GM21529 (cell line): ENCODE data around the gene DCC.

Experiments
- ATAC-seq: cut with Tn5 transposase; IDR thresholded peaks from one replicate; pipeline ENCODE4 v1.9.1; 2021; ENCODE audit not compliant: unreplicated experiment

The DCC gene

GRCh38 chr18:52577795-52578194 lies 237.8 kb downstream of the DCC start:
- ATAC-seq: no peak

GRCh38 chr18:52582061-52582460 lies 242.1 kb downstream of the DCC start:
- ATAC-seq: no peak

- no peak for ATAC-seq
These were observed 242.5 kb downstream of the DCC start for GRCh38 chr18:52582516-52582915.

- ATAC-seq: no peak
These were observed 248.9 kb downstream of the DCC start for GRCh38 chr18:52588931-52589330.

- no peak for ATAC-seq
These were observed 256.9 kb downstream of the DCC start for GRCh38 chr18:52596748-52597435.

- no peak for ATAC-seq
These were observed 258.9 kb downstream of the DCC start for GRCh38 chr18:52598921-52599320.

- ATAC-seq: no peak
These were observed 262.8 kb downstream of the DCC start for GRCh38 chr18:52602820-52603219.

- ATAC-seq: no peak
These were observed 265.3 kb downstream of the DCC start for GRCh38 chr18:52605345-52605744.

GRCh38 chr18:52607985-52608384 lies 268.0 kb downstream of the DCC start:
- ATAC-seq: no peak

- ATAC-seq: no peak
These were observed 270.6 kb downstream of the DCC start for GRCh38 chr18:52610451-52611115.

- no peak for ATAC-seq
These were observed 272.4 kb downstream of the DCC start for GRCh38 chr18:52612406-52612805.

GRCh38 chr18:52615321-52615720 lies 275.3 kb downstream of the DCC start:
- no peak for ATAC-seq

- peak; percentile 65 for ATAC-seq
These were observed 275.9 kb downstream of the DCC start for GRCh38 chr18:52615943-52616342.

GRCh38 chr18:52617931-52618330 lies 277.9 kb downstream of the DCC start:
- no peak for ATAC-seq

- no peak for ATAC-seq
These were observed 281.0 kb downstream of the DCC start for GRCh38 chr18:52620926-52621439.

GRCh38 chr18:52624702-52625101 lies 284.7 kb downstream of the DCC start:
- no peak for ATAC-seq

GRCh38 chr18:52636536-52636935 lies 296.5 kb downstream of the DCC start:
- ATAC-seq: no peak

- ATAC-seq: no peak
These were observed 308.2 kb downstream of the DCC start for GRCh38 chr18:52648201-52648600.

- ATAC-seq: no peak
These were observed 312.4 kb downstream of the DCC start for GRCh38 chr18:52652391-52652790.

GRCh38 chr18:52657043-52657805 lies 317.2 kb downstream of the DCC start:
- no peak for ATAC-seq

GRCh38 chr18:52667463-52668065 lies 327.6 kb downstream of the DCC start:
- no peak for ATAC-seq
